Measurements from ENCODE around the gene EPHB1.

Gene EPHB1

GRCh38 chr3:134794950-134795745 lies at the start of gene EPHB1:
Gene EPHB1, plus strand, starts transcription at chr3:134795260.
- peak; percentile 93 for DNase-seq

- DNase-seq: no peak
Observed at GRCh38 chr3:134748698-134749097, 46.4 kb upstream of the EPHB1 start.

GRCh38 chr3:134749174-134749573 lies 45.9 kb upstream of the EPHB1 start:
- DNase-seq: no peak

GRCh38 chr3:134749802-134750553 lies 45.1 kb upstream of the EPHB1 start:
- DNase-seq: no peak

- DNase-seq: no peak
Observed at GRCh38 chr3:134751831-134752230, 43.2 kb upstream of the EPHB1 start.

- DNase-seq: peak; percentile 21
Observed at GRCh38 chr3:134752761-134753461, 42.1 kb upstream of the EPHB1 start.

- DNase-seq: no peak
Observed at GRCh38 chr3:134753999-134754742, 40.9 kb upstream of the EPHB1 start.

GRCh38 chr3:134754768-134755559 lies 40.1 kb upstream of the EPHB1 start:
- DNase-seq: peak; percentile 34

GRCh38 chr3:134755821-134756220 lies 39.2 kb upstream of the EPHB1 start:
- no peak for DNase-seq

- no peak for DNase-seq
Observed at GRCh38 chr3:134757549-134758069, 37.5 kb upstream of the EPHB1 start.

- DNase-seq: no peak
Observed at GRCh38 chr3:134761213-134761612, 33.8 kb upstream of the EPHB1 start.

GRCh38 chr3:134762016-134762415 lies 33.0 kb upstream of the EPHB1 start:
- no peak for DNase-seq

- DNase-seq: no peak
Observed at GRCh38 chr3:134765468-134765867, 29.6 kb upstream of the EPHB1 start.

- DNase-seq: no peak
Observed at GRCh38 chr3:134766290-134766689, 28.8 kb upstream of the EPHB1 start.

GRCh38 chr3:134768116-134768515 lies 26.9 kb upstream of the EPHB1 start:
- no peak for DNase-seq

- DNase-seq: no peak
Observed at GRCh38 chr3:134768837-134769236, 26.2 kb upstream of the EPHB1 start.

GRCh38 chr3:134769287-134769868 lies 25.7 kb upstream of the EPHB1 start:
- no peak for DNase-seq

- DNase-seq: peak; percentile 27
Observed at GRCh38 chr3:134772011-134772410, 23.0 kb upstream of the EPHB1 start.

GRCh38 chr3:134772591-134772990 lies 22.5 kb upstream of the EPHB1 start:
- DNase-seq: no peak

- DNase-seq: no peak
Observed at GRCh38 chr3:134775831-134776230, 19.2 kb upstream of the EPHB1 start.

- no peak for DNase-seq
Observed at GRCh38 chr3:134776518-134776917, 18.5 kb upstream of the EPHB1 start.
